T-helper 2 cell (primary cell): ENCODE measurements around the gene ESAM.

Source experiments
- DNase-seq, 5 experiments: peaks; one replicate each; pipeline versions ENCODE4 v3.0.0 to v3.0.0-alpha.2; 2012 to 2022
- total RNA-seq, 2 donors: gene quantifications; one replicate each; lab custom pipeline; 2026; lab: John Stamatoyannopoulos, UW

Gene ESAM, protein sequence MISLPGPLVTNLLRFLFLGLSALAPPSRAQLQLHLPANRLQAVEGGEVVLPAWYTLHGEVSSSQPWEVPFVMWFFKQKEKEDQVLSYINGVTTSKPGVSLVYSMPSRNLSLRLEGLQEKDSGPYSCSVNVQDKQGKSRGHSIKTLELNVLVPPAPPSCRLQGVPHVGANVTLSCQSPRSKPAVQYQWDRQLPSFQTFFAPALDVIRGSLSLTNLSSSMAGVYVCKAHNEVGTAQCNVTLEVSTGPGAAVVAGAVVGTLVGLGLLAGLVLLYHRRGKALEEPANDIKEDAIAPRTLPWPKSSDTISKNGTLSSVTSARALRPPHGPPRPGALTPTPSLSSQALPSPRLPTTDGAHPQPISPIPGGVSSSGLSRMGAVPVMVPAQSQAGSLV
- total RNA-seq, result 0.94 to 1.1 reads per million in 2 donors

DNA sequence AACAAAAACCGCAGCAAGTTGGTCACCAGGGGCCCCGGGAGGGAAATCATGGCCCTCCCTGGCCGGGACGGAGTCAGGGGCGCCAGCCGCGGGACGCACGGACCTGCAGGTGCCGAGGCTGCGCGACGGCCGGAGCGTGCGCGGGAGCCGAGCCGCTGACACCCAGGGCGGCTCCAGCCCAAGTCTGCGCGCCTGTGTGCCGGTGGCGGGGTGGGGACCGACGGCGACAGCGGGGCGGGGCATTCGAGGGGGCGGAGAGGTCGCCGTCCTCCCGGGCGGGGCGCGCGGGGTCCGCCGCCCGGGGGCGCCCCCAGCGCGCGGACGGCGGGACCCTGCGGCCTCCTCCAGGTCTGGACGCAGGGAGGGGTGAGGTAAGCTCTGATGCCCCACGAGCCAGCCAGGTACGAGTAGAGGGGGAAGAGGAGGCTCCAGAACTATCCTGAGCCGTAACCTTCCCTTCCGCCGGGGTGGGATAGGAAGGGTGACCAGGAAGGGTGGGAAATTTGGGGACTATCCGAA, at the start of gene ESAM:
ESAM (minus strand) TSS at position 186 of the 519 bp plus-strand sequence; CDS start at position 50, 136 bp downstream.
- DNase-seq, result peak; percentile 45 to 74 (median 49)

DNA sequence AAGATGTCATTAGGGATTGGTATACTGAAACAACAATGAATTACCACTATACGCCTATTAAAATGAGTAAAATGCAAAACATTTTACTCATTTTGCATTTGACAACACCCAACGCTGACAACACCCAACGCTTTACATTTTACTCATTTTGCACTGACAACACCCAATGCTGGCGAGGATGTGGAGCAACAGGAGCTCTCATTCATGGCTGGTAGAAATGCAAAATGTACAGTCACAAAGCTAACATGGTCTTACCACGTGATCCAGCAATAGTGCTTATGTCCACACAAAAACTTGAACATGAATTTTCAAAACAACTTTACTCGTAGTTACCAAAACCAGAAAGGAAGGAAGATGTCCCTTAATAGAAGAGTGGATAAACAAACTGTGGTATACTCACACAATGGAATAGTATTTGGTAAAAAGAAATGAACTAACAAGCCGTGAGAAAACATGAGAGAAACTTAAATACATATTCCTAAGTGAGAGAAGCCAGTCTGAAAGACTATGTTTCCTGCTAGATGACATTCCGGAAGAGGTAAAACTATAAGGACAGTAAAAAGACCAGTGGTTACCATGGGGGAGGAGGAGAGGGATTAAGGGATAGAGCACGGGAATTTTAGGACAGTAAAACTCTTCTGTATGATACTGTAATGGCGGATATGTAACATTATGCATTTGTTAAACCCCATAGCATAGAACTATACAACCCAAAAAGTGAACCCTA, 49.5 kb upstream of the ESAM start:
- DNase-seq, result no peak

DNA sequence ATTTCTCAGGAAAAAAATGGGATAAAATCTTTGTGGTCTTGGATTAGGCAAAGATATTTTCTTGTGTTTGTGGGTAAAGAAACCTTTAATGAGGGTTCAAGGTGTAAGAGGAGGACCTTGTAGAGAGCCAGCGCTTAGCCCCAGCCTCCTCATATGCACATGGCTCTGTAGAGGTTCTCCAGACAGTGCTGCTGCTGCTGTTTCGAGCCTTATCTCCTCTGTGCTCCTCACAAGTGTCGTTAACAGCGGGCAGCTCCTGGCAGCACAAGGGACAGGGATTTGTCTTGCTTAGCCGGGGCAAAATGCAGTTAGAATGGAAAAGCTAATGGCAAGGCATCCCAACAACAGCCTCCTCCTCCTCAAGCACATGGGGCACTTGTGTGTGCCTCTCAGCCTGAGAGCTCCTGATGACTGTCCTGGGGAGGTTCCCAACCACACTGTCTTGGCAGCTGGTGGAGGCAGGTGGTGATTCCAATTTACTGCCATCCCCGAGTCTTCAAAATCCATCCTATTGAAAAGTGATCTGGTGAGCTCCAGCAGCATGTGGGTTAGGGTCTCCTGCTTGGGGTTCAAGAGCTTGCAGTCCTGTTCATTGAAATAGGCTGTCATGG, 45.7 kb upstream of the ESAM start:
- DNase-seq, result no peak

DNA sequence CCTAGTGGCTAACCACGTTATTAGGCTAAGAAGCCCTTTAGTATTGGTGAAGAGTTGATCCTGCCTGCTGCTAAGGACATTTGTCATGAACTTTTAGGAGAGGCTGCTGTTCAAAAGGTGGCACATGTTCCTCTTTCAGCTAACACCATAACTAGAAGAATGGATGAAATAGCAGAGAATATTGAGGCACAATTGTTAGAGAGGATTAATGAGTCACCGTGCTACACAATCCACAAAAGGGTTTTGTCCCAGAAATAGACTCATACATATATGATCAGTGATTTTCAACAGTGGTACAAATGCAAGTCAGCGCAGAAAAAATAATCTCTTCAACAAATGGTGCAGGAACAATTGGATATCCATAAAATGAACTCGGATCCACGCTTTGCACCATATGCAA, 45.1 kb upstream of the ESAM start:
- no peak for DNase-seq

DNA sequence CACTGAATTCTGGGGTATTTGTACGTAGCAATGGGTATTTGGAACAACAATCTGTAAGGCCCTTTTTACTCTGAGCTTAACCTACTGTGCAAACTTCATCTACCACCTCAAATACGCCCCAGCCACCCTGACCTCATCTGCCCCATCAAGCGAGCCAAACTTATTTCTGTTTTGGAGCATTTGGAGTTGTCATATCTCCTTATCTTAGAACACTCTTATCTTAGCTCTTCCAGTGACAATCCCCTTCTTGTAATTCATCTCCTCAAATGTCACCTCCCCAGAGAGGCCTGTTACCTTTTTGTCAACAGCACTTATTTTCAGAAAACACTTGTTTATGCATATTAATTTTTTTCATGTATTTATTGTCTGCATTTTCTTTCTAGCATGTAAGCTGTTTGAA, 42.8 kb upstream of the ESAM start:
- DNase-seq, result no peak

DNA sequence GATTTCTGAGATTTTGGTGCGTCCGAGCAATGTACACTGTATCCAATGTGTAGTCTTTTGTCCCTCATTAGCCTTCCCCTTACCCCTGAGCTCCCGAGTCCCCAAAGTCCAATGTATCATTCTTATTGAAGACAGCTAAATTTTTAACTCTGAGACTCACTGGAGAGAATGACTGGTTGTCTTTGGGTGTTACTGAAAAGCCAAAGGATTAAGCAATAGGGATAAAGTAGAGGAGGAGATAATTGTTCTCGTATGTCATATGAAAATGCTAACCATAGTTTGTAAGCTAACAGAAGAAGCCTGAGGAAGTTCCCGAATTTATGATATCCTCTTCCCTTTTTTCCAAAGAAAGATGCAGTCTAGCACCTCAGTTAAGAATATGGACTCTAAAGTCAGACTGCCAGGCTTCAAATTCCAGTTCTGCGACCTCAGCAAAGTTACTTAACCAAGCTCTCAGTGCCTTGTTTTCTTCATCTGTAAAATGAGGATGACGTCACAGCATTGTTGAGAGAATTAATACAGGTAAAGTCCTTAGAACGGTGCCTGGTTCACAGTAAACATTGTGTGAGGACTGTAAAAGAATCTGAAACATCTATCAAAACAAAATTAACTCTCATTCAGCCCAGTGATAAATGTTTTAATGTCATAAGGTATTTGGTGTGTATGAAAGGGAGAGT, 39.7 kb upstream of the ESAM start:
- DNase-seq, result no peak

DNA sequence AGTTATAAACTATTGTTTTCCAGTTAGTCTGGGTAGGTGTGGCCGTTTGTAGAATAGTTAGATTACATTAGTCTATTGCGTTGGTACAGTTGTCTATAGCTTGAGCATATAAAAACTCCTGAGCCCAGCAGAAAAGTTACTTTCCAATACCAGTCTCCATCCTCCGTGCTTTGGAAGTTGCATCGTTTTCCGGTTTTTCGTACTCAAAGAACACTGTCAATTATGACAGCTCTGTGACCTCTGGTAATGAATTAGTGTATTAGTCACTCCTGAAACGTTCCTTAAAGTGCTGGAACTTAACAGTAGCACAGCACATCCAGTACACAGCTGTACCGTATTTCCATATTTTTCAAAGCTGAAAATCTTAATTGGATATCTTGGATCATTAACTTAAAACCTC, 38.9 kb upstream of the ESAM start:
- no peak for DNase-seq

DNA sequence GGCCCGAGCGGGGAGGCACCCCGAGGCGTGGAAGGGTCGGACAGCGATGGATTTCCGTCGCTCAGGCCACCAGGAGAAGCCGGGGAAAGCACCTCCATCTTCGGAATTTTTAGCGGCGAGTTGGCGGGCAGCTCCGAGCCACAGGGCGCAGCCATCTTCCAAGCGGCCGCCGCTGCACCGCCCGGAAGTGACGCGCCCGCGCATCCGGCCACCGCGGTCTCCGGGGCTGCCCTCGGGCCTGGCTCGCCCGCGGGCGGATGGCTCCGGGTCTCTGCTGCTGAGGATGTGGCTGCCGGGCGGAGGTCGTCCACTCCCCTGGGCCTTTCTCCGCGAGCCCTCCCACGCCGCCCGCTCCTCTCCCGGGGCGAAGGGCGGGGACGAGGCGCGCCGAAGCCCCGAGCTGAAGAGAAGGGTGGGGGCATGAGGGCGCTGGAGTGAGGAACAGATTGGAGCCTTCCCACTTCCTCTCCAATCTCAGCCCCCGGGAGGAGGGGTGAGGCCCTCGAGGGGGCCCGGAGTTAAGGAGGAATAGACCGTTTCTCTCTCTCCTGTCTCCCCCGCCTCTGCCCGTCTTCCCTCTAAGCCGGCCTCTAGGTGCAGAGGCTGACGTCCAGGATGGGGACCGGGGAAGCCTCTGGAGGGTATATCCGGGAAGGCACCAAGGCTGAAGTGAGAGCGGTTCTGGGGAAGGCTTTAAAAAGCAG, 38.3 kb upstream of the ESAM start, which contains the start of gene MSANTD2:
MSANTD2 (minus strand) TSS at position 181 of the 704 bp plus-strand sequence; CDS start at position 155, 26 bp downstream.
- peak; percentile 64 to 88 (median 71) for DNase-seq

DNA sequence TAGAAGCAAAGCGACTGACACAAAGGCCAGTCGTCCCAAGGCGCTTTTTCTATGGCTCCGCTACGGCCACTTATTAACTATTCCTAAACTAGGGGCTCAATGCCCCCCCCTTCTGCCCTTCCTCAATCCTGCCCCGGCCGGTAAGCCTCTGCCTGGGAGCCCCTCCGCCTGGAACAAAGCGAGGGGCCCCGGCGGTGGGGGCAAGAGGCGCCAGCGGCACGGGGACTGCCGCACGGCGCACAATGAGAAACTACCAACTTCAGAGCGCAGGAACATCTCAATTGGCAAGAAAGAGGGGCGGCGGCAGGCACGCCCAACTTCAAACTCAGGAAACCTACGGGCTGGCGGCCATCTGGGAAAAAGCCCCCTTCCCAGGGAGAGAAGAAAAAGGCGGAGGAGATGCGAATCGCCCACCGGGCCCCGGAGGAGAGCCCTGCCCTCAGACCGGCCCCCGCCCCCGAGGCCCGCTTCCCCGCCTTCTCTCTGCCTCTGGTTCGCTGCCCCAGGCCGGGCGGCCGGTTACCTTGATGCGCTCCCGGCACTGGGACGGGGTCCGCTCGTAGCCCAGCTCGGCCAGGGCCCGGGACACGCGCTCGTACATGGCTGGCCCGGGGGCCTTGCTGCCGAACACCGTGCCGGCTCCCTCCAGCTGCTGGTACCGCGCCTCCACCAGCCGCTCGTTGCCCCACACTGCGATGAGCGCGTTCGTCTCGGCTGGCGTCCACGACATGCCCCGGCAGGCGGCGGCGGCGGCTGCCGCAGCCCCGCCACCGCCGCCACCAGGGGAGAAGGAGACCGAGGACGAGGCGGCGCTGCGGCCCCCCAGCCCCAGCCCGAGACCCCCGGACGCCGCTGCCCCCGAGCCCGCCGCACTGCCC, 37.5 kb upstream of the ESAM start:
- DNase-seq, result peak; percentile 8 to 57 (median 41)

DNA sequence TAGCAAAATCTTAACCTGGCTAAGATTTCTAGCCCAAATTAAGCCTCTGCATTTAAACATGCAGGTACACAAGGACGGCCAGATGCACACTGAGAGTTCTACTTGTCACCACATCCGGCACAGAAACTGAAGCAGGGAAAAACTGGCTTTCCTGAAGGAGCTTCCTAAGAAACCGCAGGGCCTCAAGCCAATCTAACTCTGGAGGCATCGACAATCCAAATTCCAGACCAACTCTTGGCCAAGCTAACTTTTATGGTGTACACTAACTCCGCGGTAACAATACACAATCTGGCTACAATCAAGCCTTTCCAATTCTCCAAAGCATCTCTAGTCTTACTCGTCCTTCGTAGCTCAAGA, 36.9 kb upstream of the ESAM start:
- DNase-seq, result peak in 1 of 5 experiments; percentile 27

DNA sequence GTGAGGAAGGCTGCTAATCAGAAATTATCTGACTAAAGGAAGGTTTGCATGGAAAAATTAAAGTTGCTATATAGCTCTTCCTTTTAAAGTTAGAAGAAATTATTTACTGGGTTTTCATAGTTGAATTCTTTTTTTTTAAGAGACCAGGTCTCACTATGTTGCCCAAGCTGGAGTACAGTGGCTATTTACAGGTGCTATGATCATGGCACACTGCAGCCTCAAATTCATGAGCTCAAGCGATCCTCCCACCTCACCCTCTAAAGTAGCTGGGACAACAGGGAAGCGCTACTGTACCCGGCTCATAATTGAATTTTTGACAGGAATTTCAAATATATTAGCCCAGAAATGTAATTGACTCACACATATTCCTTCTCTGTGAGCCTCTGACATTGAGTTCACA, 34.2 kb upstream of the ESAM start:
- DNase-seq, result no peak

DNA sequence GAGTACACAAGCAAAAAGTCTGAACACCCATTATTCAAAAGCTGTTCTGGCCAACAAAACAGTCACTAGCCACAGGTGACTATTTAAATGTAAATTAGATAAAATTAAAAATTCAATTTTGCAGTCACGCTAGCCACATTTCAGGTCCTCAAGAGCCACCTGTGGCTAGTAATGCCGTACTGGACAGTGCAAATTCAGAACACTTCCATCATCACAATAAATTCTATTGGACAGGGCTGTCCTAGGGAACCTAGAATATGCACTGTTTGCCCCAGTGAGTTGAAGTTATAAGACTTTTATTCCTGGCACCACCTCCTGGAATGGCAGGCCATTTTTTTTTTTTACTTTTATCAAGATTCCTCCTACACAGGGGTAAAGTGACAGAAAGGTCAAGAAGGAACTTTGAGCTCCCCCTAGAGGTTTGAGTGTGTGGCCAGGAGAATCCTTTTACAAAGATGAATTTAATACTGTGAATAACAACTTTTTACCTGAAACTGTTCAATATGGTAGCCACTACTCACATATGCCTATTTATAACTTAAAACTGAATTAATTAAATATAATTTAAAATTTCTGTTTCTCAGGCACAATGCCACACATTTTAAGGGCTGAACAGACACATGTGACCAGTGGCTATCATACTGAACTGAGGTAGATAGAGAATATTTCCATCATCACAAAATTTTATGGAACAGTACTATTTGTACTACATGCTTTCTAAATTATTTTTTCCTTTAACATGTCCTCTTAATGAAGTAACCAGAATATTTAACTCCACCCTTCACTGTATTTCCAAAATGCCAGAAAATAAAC, 31.6 kb upstream of the ESAM start:
- DNase-seq, result peak in 1 of 5 experiments; percentile 63

DNA sequence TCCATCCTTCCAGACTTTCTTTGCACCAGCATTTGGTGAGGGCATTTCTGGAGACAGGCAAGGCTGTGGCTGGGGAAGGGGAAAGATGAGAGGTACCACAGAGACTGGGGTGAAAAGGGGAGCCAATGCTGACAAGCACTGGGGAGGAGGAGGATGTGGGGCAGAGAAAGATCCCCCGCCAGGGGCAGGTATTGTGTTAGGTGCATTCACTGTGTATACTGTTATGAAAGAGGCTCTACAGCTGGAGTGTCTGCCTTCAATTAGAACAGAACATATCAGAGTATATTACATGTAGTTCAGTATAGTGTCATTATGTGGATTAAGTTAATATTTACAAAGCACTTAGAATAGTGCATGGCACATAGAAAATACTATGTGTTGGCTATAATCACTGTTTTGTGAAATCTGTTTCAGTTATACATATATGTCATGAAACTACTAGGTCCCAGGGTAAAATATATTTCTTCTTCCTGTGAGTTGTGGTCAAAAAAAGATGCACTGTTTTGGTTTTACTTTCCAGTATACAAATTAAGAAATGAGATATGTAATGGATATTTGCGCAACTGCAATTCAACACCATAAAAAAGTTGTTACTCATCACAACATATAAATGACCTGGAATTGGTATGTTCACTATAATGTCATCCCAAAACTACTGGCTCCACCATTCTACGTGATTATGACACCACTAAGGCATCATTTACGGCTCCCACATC, 29.7 kb upstream of the ESAM start:
- DNase-seq, result peak in 1 of 5 experiments; percentile 8

DNA sequence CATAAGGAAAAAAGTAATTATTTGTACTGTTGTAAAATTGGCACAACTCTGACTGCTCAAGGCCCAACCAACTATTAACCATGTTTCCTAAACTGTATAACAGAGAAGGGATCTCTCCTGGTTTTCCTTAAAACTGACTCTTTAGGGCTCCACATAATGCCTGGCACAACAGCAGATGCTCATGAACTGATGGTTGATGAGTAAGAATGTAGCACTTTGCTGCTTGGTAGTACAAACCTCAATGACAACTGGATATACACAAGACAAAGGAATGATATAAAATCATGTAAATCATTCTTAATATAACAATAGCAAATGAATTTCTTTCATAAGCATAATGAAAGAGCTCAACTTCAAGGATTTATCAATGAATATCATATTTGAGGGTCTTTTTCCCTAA, 26.4 kb upstream of the ESAM start:
- DNase-seq, result no peak

DNA sequence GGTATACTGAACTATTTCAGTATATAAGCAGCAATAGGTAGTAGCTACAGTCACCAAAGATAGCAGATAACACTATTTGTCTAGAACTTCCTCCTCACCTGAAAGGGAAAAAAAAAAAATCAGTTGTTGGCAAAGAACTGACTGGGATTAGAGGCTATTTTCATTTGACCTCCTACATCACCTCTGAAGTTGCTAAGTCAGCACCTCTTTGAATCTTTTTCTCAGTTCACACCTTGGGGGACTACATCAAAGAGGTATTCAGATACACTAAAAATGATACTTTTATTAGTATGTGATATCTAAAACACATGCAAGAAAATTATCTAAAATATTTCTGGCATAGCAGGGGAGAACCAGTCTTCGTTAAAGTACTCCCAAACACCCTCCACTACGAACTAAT, 22.0 kb upstream of the ESAM start:
- no peak for DNase-seq

DNA sequence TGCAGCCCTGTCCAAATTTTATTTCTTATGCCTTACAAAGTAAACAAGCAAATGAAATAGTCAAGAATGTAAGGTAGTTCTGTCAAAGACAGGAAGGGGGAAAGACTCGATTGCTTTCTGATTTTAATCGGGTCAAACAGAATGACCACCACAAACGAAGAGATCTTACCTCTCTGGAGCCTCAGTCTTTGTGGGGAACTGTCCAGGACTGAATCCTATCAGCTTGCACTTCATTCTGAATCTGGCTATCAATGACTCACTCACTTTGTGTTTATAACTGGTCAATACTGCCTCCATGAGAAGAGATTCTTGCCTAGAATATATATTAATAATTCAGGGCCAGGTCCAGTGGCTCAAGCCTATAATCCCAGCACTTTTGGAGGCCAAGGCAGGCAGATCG, 20.9 kb upstream of the ESAM start:
- DNase-seq, result no peak

DNA sequence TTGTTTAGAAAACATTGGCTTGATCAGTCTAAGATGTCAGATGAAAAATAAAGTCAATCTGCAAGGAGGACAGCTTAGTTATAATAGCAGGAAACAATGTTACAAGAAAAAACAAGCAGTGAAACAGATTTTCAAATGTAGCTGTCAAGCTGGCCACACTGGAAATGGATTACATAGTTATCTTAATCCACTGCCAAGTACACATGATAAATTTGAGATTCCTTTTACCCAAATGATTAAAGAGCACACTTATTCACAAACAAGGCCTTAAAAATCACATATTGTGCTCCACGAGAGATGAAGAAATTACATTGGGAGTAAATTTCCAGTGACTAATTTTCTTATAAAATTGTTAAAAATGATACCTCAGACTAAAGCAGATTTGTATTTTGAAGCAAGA, 17.5 kb upstream of the ESAM start:
- DNase-seq, result no peak

DNA sequence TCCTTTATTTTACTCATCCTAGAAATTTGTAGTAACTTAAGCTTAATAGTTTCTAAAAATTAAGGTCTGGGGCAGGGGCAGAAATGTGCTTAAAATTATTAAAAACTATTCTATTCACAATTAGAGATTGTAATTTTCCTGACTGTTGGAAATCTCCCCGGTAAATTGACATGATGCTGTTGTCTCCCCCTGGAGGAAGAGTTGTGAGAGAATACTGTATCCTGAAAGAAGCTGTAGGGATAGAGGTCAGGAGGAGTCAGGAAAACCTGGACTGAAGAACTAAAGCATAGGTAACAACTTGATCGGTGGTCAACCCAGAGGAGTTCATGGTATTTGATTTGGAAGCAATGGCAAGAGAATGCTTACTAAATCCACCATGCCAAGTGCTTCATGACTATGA, 16.2 kb upstream of the ESAM start:
- DNase-seq, result no peak

DNA sequence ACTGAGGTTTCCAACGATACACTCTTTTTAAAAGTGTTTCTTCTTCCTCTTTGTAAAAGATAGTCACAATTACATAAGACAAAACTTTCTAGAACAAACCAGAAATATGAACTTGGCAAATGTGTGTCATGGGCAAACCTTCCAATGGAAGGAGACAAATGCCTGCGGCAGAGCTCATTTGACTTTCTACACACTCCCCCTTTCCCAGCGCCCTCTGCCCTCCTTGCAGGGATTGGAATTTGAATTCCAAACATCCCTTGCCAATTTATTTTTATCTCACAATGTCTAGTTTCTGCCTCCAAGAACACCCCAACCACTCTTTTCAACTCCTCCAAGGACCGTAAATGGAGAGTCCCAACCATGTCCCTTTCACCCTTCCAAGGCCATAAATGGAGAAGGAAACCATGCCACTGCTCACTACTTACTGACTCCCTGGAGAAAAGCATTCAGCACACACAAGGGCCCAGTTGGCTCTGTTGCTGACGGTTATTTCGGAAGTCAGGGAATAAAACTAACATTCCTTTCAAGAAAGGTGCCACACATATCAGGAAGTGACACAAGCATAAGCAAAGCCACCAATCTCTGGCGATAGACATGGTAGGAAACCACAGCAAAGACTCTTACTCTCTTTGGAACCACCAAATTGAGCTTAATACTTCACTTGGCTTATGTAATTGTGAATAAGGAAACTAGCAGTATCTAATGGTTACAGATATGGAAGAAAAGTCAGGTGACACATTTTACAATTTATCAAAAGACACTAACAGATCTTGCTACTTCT, 15.0 kb upstream of the ESAM start:
- DNase-seq, result no peak
